Measurements from ENCODE around the gene TGM1. TPM values are rescaled to one million over a fixed set of nuclear protein-coding genes. Genes with fewer than 3 reads are reported as not detected.
"Not testable (repeated sequence)": the region's sequence is repeated elsewhere in the genome, so short reads cannot be mapped to it uniquely, and the experiment has no call there.

The TGM1 gene
- total RNA-seq, 1 donor from 2014 or later, result 7.7 TPM

GRCh38 chr14:24254630-24255392 lies 8.2 kb downstream of the TGM1 start:
- DNase-seq (ENCODE audit: low spot score), result no peak

GRCh38 chr14:24253936-24254335 lies 9.0 kb downstream of the TGM1 start:
- no peak for DNase-seq (ENCODE audit: low spot score)

- DNase-seq (ENCODE audit: low spot score), result no peak
Measured at GRCh38 chr14:24252289-24253124, 10.5 kb downstream of the TGM1 start.

GRCh38 chr14:24251880-24252288 lies 11.1 kb downstream of the TGM1 start:
- no peak for DNase-seq (ENCODE audit: low spot score)

- no peak for DNase-seq (ENCODE audit: low spot score)
Measured at GRCh38 chr14:24250354-24250753, 12.6 kb downstream of the TGM1 start.

- DNase-seq (ENCODE audit: low spot score), result no peak
Measured at GRCh38 chr14:24249230-24250021, 13.6 kb downstream of the TGM1 start.

- DNase-seq (ENCODE audit: low spot score), result no peak
Measured at GRCh38 chr14:24247422-24247821, 15.6 kb downstream of the TGM1 start.

- no peak for DNase-seq (ENCODE audit: low spot score)
Measured at GRCh38 chr14:24246765-24247212, 16.2 kb downstream of the TGM1 start.

- not testable (repeated sequence) for DNase-seq (ENCODE audit: low spot score)
Measured at GRCh38 chr14:24245350-24245749, 17.6 kb downstream of the TGM1 start.

- no peak for DNase-seq (ENCODE audit: low spot score)
Measured at GRCh38 chr14:24243336-24243836, 19.6 kb downstream of the TGM1 start.

- DNase-seq (ENCODE audit: low spot score), result peak; percentile 94
Measured at GRCh38 chr14:24241829-24242443, 21.0 kb downstream of the TGM1 start.

GRCh38 chr14:24240110-24240918 lies 22.7 kb downstream of the TGM1 start:
- no peak for DNase-seq (ENCODE audit: low spot score)

GRCh38 chr14:24238527-24239037 lies 24.4 kb downstream of the TGM1 start:
- no peak for DNase-seq (ENCODE audit: low spot score)

GRCh38 chr14:24238123-24238522 lies 24.9 kb downstream of the TGM1 start:
- DNase-seq (ENCODE audit: low spot score), result no peak

GRCh38 chr14:24237463-24237955 lies 25.5 kb downstream of the TGM1 start:
- DNase-seq (ENCODE audit: low spot score), result no peak

- no peak for DNase-seq (ENCODE audit: low spot score)
Measured at GRCh38 chr14:24236689-24237462, 26.1 kb downstream of the TGM1 start.

GRCh38 chr14:24235804-24236688 lies 26.9 kb downstream of the TGM1 start:
- no peak for DNase-seq (ENCODE audit: low spot score)
